NCI-H510A treated with DMSO at 0.1 percent for 48 hours (cell line): Measurements from ENCODE around the gene MPZL3.
A peak's percentile ranks its signal among the peaks of the same experiment; 100 is the strongest.
"Not testable (repeated sequence)": the region's sequence is repeated elsewhere in the genome, so short reads cannot be mapped to it uniquely, and the experiment has no call there.

Experiments used
- DNase-seq: peaks from one replicate; lab custom pipeline; 2025; lab: John Stamatoyannopoulos, UW

Gene MPZL3

GRCh38 chr11:118212131-118212725, 39.9 kb downstream of the MPZL3 start:
- no peak for DNase-seq

GRCh38 chr11:118211006-118211405, 41.2 kb downstream of the MPZL3 start:
- DNase-seq = no peak

GRCh38 chr11:118210323-118210722, 41.8 kb downstream of the MPZL3 start:
- no peak for DNase-seq

- no peak for DNase-seq
These were observed 43.1 kb downstream of the MPZL3 start for GRCh38 chr11:118209033-118209432.

- no peak for DNase-seq
These were observed 45.1 kb downstream of the MPZL3 start for GRCh38 chr11:118207079-118207478.

GRCh38 chr11:118206391-118207031, 45.7 kb downstream of the MPZL3 start:
- no peak for DNase-seq

- DNase-seq = no peak
These were observed 46.4 kb downstream of the MPZL3 start for GRCh38 chr11:118205606-118206378.

GRCh38 chr11:118202599-118203422, 49.4 kb downstream of the MPZL3 start:
- DNase-seq = no peak

- no peak for DNase-seq
These were observed 50.2 kb downstream of the MPZL3 start for GRCh38 chr11:118201966-118202365.

- no peak for DNase-seq
These were observed 51.1 kb downstream of the MPZL3 start for GRCh38 chr11:118200901-118201680.

- no peak for DNase-seq
These were observed 51.7 kb downstream of the MPZL3 start for GRCh38 chr11:118200497-118200896.

- DNase-seq = no peak
These were observed 53.0 kb downstream of the MPZL3 start for GRCh38 chr11:118199135-118199534.

- peak; percentile 57 for DNase-seq
These were observed 53.8 kb downstream of the MPZL3 start for GRCh38 chr11:118198370-118198769.

- DNase-seq = no peak
These were observed 57.1 kb downstream of the MPZL3 start for GRCh38 chr11:118194835-118195627.

GRCh38 chr11:118193910-118194566, 58.1 kb downstream of the MPZL3 start:
- no peak for DNase-seq

GRCh38 chr11:118192817-118193216, 59.3 kb downstream of the MPZL3 start:
- DNase-seq = not testable (repeated sequence)

GRCh38 chr11:118190942-118191506, 61.1 kb downstream of the MPZL3 start:
- DNase-seq = not testable (repeated sequence)

GRCh38 chr11:118186346-118187107, 65.6 kb downstream of the MPZL3 start:
- no peak for DNase-seq
